Measurements from ENCODE around the gene RELN.
"Not testable (repeated sequence)": the region's sequence is repeated elsewhere in the genome, so short reads cannot be mapped to it uniquely, and the experiment has no call there.

The RELN gene

DNA sequence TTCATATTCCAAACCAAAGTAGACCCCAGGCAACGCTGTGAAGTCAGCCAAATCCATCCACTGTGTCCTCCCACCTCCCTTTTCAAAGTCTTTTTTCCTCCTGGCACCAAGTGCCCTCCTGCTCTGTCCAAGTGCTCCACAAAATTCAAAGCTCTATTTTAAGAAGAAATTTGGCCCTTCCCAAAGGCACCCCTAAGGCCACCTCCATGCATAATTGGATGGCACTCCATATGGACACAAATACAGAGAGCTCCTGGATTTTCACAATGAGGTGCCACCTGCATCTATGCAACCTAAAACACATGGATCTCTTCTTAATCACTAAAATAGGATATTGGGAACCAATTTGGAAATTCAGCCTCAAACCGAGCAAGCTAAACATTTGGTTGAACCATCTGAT lies 121.6 kb downstream of the RELN start:
- no peak for DNase-seq
- intact Hi-C loops (cut with DNase I), result no loop called here

DNA sequence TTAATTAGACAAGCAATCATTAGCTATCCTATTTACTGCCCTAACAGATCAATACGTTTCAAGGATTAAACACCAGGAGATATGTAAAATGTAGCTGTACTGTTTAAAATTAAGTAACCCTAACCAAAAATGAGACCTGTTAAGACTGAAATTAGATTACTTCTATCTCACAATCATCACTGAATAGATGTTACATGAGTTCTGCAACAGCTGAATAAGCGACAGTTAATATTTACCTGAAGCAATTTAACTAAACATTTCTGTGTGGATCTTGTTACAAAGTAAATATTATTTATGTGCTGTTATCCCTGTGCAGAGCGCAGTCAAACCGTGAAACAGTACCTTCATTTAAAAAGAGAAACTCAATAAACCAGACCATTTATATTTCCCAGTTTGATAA lies 122.5 kb downstream of the RELN start:
- intact Hi-C loops (cut with DNase I), result no loop called here
- no peak for DNase-seq

DNA sequence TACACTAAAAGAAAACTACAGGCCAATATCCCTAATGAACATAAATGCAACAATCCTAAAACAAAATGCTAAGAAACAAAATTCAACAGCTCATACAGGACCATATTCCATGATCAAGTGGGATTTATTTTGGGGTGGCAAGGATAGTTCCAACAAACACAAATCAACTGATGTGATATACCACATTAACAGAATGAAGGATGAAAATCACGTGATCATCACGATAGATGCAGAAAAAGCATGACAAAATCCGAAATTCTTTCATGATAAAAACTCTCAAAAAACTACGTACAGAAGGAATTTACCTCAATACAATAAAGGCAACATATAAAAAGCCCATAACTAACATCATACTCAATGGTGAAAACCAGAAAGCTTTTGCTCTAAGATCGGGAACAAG lies 124.0 kb downstream of the RELN start:
- intact Hi-C loops (cut with DNase I), result no loop called here
- DNase-seq, result no peak

DNA sequence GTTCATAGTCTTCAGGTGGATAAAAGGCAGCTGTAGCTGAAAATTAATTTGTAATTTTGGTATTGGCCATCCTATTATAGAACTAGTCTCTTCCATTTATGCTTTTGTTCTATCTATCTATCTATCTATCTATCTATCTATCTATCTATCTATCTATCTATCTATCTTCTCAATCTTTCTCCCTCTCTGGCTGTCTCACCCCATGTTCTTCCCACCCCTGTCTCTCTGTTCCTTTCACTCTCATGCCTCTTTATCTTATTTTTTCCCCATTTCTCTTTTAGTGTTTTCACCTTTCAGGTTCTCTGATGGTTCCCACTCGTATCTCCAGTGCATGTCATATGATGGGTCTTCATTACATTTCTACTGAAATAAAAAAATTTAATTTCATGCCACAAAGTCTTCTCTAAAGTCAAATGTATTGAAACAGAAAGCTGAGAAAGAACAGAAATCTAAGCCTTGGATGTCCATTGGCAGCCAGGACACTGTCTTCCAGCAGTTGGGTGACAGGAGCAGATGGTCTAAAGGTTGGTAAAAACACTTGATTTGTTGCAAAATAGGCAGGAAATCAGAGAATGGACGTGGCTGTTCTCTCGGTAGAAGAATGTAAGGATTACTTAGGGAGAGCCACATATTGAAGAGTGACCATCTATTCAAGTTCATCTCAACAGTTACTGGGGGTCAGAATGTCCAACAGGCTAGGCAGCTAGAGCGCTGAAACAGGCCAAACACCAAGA lies 127.0 kb downstream of the RELN start:
- no peak for DNase-seq
- intact Hi-C loops (cut with DNase I), result no loop called here

DNA sequence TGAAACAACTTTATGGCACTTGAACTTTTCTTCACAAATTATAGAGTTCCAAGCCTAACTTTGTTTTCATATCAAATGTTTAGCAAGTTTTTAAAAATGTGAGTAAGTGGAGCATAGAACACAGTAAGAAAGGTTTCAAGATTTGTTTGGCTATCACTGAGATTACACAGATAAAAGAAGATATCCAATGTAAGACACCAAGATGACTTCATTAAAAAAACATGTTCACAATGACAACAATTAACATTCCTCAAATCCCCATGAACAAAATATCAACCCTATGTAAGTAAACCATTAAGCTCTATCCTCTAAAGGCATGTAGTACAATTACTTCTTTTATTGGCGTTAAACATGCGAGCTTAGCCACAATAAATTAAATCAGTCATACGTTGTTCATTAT lies 129.7 kb downstream of the RELN start:
- no peak for DNase-seq
- intact Hi-C loops (cut with DNase I), result no loop called here

DNA sequence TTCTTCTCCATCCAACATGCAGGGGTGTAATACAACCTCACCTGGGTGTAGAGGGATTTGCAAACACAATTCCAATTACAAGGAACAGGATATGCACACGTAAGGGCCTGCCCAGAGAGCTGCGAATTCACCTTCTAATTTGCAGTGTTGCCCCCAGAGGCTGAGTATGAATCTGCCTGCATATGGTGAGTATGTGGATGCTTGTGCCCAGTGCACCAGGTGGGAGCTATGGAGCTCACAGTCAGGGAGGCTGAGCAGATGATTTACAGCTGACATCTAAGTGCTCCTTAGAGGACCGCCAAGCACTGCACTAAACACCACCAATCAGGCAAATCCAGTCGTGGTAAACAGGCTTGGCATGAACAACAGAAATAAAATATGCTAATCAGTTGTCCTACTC lies 132.0 kb downstream of the RELN start:
- intact Hi-C loops (cut with DNase I), result no loop called here

DNA sequence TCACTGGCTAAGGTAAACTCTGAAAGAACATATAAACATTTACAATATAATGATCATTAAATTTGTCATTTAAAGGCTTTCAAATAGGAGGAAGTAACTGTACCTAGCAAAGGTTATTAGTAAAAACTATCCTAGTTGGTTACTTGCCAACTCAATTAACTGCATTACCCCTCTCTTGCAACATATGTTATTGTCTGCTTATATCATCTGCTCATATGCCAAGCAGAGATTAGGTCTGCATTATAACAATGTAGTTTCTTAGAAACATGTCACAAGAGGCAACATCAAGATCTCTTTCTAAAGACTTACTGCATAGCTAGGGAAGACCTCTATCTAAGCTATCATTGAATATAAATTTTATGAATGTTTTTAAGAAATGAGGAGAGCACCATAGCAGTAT lies 132.5 kb downstream of the RELN start:
- no peak for DNase-seq
- intact Hi-C loops (cut with DNase I), result no loop called here

More for the DNA sequence above, 132.0 kb downstream of the RELN start:
- DNase-seq, result no peak

DNA sequence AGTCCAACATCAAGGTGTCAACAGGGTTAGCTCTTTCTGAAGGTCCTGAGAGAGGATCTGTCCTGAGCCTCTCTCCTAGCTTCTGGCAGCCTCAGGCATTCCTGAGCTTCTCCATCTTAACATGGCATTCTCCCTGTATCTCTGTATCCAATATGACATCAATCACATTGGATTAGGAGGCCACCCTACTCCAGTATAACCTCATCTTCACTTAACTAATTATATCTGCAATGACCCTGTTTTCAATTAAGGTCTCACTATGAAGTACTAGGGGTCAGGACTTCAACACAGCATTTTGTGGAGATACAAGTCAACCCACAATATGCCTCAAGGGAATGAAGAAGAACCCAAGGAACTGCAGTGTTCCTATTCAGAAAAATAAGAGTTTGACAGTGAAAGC lies 133.8 kb downstream of the RELN start:
- no peak for DNase-seq
- intact Hi-C loops (cut with DNase I), result no loop called here

DNA sequence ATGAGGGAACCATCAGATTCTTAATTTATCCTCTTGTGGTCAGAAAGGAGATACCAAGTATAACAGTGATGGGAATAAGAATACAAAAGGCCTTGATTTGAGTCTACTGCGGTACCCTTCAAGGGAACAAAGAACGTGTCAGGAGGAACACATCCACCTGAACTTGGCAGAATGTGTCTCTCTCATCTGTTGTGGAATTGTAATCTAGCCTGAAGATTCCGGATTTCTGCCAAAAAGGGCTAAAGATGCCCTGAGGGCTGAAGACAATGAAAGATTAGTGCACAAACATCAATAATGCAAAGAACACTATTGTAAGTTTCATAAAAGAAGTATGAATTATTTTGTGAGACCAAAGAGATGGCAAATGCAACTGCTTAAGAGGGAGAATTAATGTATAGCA lies 134.8 kb downstream of the RELN start:
- DNase-seq, result no peak
- intact Hi-C loops (cut with DNase I), result no loop called here

DNA sequence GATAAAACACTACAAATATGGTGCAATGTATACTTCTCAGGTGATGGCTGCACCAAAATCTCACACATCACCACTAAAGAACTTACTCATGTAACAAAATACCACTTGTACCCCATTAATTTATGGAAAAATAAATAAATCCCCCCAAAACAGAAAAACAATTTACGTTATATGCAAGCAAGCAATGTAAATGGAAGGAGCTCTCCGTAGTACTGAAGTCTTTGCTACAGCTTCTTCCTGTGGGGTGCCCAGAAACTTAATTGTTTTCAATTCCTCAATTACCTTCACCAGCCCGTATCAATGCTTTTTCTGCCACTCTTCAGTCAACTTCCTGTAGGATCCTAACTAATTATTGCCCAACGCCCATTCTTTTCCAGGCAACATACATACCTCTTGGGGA lies 138.1 kb downstream of the RELN start:
- no peak for DNase-seq
- intact Hi-C loops (cut with DNase I), result no loop called here

DNA sequence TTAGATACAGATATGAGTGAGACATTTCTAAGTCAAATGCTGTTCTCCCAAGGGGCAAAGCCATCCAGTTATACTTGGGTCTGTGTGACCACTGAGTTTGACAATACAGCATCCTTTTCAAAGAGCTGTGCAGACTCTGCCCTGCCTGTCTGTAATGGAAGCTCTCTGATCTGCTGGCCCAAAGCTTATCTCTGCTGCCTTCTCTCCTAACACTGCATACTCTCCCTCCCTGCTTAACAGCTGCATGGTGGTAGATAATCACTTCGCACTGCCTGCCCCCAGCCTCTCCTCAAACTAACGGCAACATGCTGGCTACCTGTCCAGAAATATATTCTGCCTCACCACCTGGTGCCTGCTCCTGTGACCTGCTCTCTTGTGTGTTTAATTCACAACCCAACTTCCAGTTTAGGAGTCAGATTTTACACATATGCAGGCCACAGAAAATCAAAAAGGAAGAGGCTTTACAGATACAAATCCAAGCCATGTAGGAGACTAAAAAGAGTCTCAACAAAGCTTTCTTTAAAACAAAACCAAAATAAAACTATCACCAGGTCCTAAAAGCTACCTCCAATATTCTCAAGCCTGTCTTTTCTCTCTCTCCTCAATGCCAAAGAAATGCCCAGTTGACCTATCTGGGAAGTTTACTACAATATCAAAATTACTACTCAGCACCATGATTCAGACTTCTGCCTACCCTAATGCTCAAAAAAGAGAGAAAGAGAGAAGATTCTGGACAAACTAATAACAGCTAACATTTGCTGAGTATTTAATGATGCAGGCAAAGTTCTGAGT lies 145.6 kb downstream of the RELN start:
- no peak for DNase-seq

DNA sequence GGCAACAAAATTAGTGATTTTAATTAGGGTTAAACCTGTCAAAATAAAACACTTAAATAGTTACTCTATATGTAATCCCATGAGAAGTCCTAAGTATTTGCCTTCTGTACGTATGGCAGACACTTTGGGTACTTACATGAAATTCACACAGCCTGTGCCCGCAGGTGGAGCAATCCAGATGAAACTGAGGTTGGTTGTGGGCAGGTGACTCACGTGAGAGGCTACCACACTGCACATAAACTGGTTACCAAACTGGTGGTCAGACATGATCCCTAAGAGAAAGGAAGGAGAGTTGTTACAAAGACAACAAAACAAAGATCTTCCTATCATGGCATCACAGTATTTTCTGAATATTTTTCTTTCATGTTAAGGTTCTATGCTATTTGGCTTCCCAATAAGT lies 156.1 kb downstream of the RELN start:
- intact Hi-C loops (cut with DNase I), result no loop called here
- DNase-seq, result no peak

More for the DNA sequence above, 145.6 kb downstream of the RELN start:
- intact Hi-C loops (cut with DNase I), result no loop called here

DNA sequence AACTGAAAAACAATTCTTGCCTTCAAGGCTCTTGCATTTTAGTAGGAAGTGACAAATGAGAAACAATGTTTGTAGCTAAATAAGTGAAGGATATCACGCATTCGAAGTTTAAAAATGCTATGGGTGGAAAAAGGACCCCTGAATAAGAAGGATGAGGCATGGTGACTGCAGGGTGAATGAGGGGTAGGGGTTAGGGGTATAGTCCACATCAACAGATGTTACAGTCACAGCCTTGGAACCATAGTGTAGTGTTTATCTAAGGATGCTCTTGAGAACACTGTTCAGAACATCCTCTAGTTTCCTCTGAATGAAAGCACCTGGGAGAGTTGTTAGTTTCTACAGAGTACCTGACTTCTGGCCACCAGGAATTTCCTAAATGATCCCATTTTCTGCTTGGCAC lies 157.0 kb downstream of the RELN start:
- intact Hi-C loops (cut with DNase I), result no loop called here
- DNase-seq, result no peak

DNA sequence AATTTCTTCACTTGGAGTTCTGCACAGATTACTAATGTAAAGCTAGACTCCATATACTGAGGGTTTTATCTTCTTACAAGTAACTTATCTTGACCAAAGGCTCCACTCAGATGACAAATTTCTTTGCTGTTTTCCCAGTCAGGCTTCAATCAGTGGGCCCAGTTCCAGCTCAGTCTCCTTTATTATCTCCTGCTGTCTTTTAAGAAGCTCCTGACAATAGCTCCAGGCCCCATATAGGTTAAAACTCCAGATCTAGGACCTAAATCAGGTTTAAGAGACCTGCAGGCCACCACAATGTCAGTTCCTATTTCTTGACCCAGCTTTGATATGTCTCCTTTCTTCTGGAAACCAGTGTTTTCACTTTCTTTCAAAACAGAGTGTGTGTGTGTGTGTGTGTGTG lies 165.2 kb downstream of the RELN start:
- DNase-seq, result no peak

DNA sequence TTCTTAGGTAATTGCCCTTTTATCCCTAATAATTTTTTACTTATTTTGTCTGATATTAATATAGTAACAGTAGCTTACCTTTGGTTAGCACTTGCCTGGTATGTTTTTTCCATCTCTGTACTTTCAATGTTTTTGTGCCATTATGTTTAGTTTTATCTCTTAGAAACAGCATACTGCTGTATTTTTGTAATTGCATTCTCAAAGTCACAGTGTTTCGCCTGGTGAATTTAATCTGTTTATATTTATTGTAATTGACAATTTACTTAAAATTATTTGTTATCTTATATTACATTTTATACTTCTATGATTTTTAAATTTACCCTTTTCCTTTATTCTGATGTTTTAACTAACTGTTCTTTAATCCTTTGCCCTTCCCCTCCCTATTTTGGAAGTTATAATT lies 166.4 kb downstream of the RELN start:
- intact Hi-C loops (cut with DNase I), result no loop called here
- DNase-seq, result no peak

More for the DNA sequence above, 165.2 kb downstream of the RELN start:
- intact Hi-C loops (cut with DNase I), result no loop called here

DNA sequence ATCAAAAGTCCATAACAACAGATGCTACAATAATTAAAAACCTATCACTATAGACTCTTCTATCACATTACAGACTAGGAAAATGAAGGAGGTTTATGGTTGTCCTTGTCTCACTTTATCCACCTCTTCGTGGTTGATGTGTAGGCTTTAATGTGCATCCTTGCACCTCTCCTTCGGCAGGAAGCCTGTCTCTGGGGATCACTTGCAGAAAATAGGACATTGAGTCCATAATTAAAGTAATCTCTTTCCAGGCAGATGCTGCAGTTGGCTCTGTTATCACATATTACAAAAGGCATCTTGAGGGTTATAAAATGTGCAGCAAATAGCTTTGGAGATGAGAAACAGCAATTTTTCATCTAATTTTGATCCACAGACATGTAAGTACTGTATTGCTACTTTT lies 168.4 kb downstream of the RELN start:
- intact Hi-C loops (cut with DNase I), result no loop called here
- no peak for DNase-seq

DNA sequence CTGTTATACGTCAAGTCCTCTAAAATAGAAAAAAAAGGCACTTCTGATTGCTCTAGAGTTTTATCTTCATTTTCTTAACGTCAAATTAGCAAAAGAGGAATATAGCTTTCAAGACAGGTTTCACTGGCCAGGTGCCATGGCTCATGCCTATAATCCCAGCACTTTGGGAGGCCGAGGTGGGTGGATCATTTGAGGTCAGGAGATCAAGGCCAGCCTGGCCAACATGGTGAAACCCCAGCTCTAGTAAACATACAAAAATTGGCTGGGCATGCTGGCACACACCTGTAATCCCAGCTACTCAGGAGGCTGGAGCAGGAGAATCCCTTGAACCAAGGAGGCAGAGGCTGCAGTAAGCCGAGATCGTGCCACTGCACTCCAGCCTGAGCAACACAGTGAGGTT lies 173.5 kb downstream of the RELN start:
- intact Hi-C loops (cut with DNase I); DNase-seq: not testable (repeated sequence)

DNA sequence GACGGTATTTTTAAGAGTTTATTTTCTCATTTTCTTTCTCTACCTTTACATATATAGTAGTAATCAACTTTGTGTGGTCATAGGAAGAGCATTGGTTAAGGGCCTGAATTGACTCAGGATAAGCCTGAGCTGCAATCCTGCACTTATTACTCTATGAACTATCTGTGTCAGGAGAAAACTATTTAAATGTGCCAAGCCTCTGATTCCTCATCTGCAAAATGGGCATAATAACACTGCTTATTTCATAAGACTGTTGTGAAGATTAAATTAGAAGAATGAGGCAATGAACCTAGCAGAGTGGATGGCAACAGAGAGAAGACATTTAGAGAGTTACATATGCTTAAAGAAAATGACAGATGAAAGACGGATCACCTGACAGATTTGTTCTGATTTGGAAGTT lies 175.5 kb downstream of the RELN start:
- intact Hi-C loops (cut with DNase I), result no loop called here
- DNase-seq, result no peak

DNA sequence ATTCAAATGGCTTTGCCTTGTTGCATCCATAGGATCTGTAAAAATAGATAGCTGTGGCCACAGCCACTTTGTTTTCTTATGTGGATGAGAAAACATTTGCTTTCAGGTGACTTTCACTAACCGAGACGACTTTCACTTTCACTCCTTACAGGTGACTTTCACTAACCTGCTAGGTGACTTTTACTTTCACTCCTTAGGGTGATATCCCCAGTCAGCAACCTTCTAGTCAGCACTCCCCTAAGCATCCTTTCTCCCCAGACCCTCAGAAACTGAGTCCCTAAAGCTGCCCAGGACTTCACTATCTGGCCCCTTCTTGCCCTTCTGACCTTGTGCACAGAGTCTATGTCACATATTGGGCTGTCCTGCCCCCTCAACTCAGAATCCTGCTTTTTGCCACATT lies 177.5 kb downstream of the RELN start:
- intact Hi-C loops (cut with DNase I), result no loop called here
- DNase-seq, result no peak

DNA sequence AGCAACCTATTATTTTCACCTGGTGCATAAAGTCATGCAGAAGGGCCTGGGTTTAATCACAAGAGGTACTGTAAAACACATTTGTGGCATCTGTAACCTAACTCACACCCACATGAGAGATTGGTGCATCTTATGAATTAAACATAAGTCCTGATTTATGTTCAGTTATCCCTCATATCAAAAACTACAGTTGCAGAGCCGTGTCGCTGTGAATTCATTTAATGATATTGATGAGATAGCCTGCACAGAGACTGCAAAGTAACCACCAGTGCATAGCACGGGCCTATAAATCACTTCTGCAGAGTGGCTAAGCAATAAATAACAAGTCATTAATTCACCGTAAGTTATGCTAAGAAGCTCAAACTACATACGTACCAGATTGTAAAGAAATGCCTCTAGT lies 178.2 kb downstream of the RELN start:
- DNase-seq, result no peak
- intact Hi-C loops (cut with DNase I), result no loop called here

Data from head of caudate nucleus (tissue), 42 donors.